ENCODE results near the gene BICD1. TPM values are rescaled to one million over a fixed set of nuclear protein-coding genes. Genes with fewer than 3 reads are reported as not detected.

BICD1 gene
- total RNA-seq, 1 donor from 2014 or later, result 14.0 TPM

GRCh38 chr12:32353540-32353939, 246.9 kb downstream of the BICD1 start:
- no peak for DNase-seq

- no peak for DNase-seq
These were observed 251.1 kb downstream of the BICD1 start for GRCh38 chr12:32357601-32358249.

GRCh38 chr12:32360956-32361355, 254.3 kb downstream of the BICD1 start:
- DNase-seq, result no peak

- no peak for DNase-seq
These were observed 256.2 kb downstream of the BICD1 start for GRCh38 chr12:32362892-32363291.

GRCh38 chr12:32365473-32366064, 258.9 kb downstream of the BICD1 start:
- peak; percentile 82 for DNase-seq

- no peak for DNase-seq
These were observed 260.1 kb downstream of the BICD1 start for GRCh38 chr12:32366714-32367113.

- no peak for DNase-seq
These were observed 260.7 kb downstream of the BICD1 start for GRCh38 chr12:32367381-32367780.

- no peak for DNase-seq
These were observed 262.6 kb downstream of the BICD1 start for GRCh38 chr12:32369202-32369601.

- DNase-seq, result no peak
These were observed 270.9 kb downstream of the BICD1 start for GRCh38 chr12:32377344-32378055.

- no peak for DNase-seq
These were observed 272.6 kb downstream of the BICD1 start for GRCh38 chr12:32379213-32379612.

- no peak for DNase-seq
These were observed 273.0 kb downstream of the BICD1 start for GRCh38 chr12:32379667-32380066.

GRCh38 chr12:32382226-32382625, 275.6 kb downstream of the BICD1 start:
- no peak for DNase-seq

- peak; percentile 44 for DNase-seq
These were observed 284.0 kb downstream of the BICD1 start for GRCh38 chr12:32390572-32391219.

- DNase-seq, result no peak
These were observed 288.4 kb downstream of the BICD1 start for GRCh38 chr12:32395026-32395425.

GRCh38 chr12:32397696-32398095, 291.0 kb downstream of the BICD1 start:
- DNase-seq, result no peak

GRCh38 chr12:32398181-32398580, 291.5 kb downstream of the BICD1 start:
- no peak for DNase-seq

- DNase-seq, result no peak
These were observed 292.2 kb downstream of the BICD1 start for GRCh38 chr12:32398816-32399369.

- peak; percentile 87 for DNase-seq
These were observed 292.9 kb downstream of the BICD1 start, which contains the start of gene FGD4 for GRCh38 chr12:32399370-32400113. Gene FGD4, plus strand, starts transcription at chr12:32399558.

GRCh38 chr12:32400114-32400672, 293.5 kb downstream of the BICD1 start:
- DNase-seq, result no peak

- DNase-seq, result no peak
These were observed 294.2 kb downstream of the BICD1 start for GRCh38 chr12:32400866-32401265.

GRCh38 chr12:32402170-32402569, 295.5 kb downstream of the BICD1 start:
- DNase-seq, result no peak

- DNase-seq, result no peak
These were observed 296.3 kb downstream of the BICD1 start for GRCh38 chr12:32402946-32403345.
